NB4 (cell line): ENCODE results near the gene ASB4.

Experiments
- MYC ChIP-seq: IDR thresholded peaks from 2 replicates; pipeline ENCODE4 v1.6.1; 2011; ENCODE audit warnings: low read depth, low read length
- POLR2A ChIP-seq: IDR thresholded peaks from 2 replicates; pipeline ENCODE4 v1.6.1; 2011; ENCODE audit warnings: mild to moderate bottlenecking; ENCODE audit not compliant: insufficient read length; ENCODE audit errors: extremely low read depth
- TF ChIP-seq, protein P1 (sequence below): IDR thresholded peaks from one replicate; pipeline ENCODE4 v1.5.1; 2012; ENCODE audit warnings: low read depth, low read length
- TF ChIP-seq, protein P2 (sequence below): IDR thresholded peaks from 2 replicates; pipeline ENCODE4 v1.6.1; 2011; ENCODE audit warnings: low read depth, low read length

- TF ChIP-seq, protein P1, sequence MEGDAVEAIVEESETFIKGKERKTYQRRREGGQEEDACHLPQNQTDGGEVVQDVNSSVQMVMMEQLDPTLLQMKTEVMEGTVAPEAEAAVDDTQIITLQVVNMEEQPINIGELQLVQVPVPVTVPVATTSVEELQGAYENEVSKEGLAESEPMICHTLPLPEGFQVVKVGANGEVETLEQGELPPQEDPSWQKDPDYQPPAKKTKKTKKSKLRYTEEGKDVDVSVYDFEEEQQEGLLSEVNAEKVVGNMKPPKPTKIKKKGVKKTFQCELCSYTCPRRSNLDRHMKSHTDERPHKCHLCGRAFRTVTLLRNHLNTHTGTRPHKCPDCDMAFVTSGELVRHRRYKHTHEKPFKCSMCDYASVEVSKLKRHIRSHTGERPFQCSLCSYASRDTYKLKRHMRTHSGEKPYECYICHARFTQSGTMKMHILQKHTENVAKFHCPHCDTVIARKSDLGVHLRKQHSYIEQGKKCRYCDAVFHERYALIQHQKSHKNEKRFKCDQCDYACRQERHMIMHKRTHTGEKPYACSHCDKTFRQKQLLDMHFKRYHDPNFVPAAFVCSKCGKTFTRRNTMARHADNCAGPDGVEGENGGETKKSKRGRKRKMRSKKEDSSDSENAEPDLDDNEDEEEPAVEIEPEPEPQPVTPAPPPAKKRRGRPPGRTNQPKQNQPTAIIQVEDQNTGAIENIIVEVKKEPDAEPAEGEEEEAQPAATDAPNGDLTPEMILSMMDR, result no peak
- TF ChIP-seq MYC (no peak), POLR2A (no peak)
- TF ChIP-seq, protein P2, sequence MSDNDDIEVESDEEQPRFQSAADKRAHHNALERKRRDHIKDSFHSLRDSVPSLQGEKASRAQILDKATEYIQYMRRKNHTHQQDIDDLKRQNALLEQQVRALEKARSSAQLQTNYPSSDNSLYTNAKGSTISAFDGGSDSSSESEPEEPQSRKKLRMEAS, result no peak
These were observed 17.7 kb upstream of the ASB4 start for GRCh38 chr7:95467912-95468607.
